CD4-positive, alpha-beta T cell treated with Interleukin-2 at 100 ng/mL for 4 hours (primary cell): ENCODE data around the gene CREB3L1.
A peak's percentile ranks its signal among the peaks of the same experiment; 100 is the strongest.

Source experiments
- DNase-seq: peaks from one replicate; pipeline ENCODE4 v3.0.0-alpha.2; 2020; ENCODE audit warnings: low spot score

Gene CREB3L1

GRCh38 chr11:46327829-46328228 lies 50.4 kb downstream of the CREB3L1 start:
- no peak for DNase-seq

- DNase-seq = no peak
Measured at GRCh38 chr11:46330154-46330553, 52.7 kb downstream of the CREB3L1 start.

GRCh38 chr11:46330563-46331281 lies 53.3 kb downstream of the CREB3L1 start:
- DNase-seq = no peak

DNA sequence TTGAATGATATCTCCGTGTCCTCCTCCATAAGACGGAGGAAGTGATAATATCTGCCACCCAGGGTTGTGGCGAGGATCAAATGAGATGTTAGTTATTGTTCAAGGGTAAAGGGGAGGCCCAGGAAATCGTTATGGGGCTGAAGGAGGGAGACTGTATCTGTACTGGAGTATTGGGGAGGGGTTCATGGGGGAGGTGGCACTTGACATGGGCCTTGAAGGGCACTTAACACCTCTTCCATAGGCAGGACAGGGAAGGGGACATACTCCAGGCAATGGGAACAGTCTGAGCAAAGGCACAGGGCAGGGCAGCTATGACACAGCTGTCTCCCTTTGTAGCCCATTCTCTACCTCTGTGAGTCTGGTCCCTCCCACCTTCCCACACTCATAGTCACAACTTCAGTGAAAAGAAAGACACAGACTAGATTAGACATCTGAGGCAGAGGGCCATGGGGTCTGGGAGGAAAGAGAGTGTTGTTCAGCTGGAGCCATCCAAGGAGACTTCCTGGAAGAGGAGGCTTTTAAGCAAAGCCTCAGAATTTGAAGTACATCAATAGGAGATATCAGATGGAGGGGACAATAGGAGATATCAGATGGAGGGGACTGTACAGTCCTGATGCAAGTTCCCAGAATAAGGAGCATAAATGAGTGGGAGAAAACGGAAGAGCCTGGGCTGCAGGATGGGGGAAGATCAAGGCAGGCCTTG lies 54.0 kb downstream of the CREB3L1 start:
- peak; percentile 62 for DNase-seq

DNA sequence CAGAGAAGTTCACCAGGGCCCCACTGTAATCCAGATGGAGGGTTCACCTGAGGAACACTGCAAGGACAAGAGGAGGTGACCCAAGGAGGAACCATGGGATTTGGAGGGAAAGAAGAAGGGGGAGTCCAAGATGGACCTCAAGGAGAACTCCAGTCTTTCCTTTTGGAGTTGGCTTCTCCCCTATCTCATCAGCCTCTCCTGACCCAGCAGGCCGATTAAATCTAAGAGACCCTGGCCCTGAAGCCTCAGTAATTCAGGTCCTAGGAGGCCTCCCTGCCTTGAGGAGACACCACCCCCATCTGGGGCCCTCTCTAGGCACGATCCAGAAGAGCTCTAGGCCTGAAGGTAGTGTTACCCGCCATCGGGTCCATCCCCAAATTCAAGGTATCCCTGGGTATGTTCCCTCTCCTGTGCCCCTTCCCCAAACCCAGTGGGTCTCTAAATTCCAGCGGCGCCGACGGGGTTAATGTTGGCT lies 54.7 kb downstream of the CREB3L1 start:
- DNase-seq = no peak

GRCh38 chr11:46332568-46333393 lies 55.3 kb downstream of the CREB3L1 start:
- DNase-seq = no peak

DNA sequence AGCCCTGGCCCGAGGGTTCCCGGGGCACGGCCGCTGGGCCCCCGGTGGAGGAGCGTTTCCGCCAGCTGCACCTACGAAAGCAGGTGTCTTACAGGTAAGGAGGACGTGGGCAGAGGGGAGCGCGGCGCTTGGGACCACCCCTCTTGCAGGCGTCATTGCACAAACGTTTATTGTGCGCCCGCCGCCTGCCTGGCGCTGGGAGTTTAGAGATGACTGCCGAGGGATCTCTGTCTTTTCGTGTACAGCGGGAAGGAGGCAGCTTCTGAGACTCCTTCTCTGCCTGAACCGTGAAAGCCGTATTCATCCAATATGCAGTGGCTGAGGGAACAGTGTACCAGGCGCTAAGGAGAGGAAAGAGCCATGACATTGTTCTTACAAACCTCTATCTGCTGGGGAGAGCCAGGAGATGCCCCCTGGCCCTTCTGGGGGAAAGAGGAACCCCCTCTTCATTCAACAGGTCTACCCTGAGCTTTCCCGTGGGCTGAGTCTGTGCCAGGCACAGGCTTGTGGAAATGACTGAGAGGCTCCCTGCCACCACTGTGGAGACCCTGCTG lies 56.0 kb downstream of the CREB3L1 start:
- no peak for DNase-seq

- DNase-seq = no peak
Measured at GRCh38 chr11:46334211-46334610, 56.7 kb downstream of the CREB3L1 start.

- no peak for DNase-seq
Measured at GRCh38 chr11:46335271-46335670, 57.8 kb downstream of the CREB3L1 start.

DNA sequence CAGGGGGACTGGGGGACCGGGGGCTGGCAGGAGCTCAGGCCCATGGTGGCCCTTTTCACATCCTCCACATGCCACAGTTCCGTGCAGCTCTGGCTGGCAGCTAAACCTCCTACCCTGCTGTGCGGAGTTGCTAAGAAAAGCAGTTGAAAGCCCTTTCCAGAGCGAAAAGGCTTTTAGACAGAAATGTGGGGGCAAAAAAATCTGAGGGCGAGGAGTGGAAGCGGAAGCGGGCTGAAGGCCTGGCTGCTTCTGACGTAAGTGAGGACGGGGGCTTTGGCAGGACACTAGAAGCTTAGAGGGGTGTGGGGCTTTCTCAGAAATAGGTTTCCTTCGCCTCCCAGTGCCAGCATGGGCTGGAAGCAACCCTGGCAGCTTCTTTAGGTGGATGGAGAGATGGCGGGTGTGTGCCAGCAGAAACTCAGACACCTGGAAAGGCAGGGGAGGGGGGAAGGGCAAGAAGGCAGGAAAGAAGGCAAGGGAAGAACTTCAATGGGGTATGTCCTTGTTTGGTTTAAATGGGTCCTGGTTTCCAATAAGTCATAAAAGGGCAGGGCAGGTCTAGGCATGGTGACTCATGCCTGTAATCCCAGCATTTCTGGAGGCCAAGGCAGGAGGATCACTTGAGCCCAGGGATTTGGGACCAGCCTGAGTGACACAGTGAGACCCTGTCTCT lies 58.6 kb downstream of the CREB3L1 start:
- no peak for DNase-seq

DNA sequence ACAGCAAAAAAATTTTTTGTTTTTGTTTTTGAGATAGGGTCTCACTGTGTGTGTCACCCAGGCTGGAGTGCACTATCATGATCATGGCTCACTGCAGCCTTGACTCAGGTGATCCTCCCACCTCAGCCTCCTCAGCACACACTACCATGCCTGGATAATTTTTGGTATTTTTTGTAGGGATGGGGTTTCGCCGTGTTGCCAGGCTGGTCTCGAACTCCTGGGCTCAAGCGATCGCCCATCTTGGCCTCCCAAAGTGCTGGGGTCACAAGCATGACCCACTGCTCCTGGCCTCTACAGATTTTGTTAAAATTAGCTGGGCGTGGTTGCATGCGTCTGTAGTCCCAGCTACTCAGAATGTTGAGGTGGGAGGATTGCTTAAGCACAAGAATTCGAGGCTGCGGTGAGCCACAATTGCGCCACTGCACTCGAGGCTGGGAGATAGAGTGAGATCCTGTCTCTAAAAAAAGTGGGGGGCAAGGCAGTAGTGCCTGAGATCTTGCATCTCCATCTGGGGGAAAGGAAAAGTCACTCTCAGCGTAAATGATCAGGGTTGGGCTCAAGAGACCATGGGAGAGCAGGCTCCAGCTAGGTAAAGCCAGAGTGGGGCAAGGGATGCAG lies 59.2 kb downstream of the CREB3L1 start:
- no peak for DNase-seq

DNA sequence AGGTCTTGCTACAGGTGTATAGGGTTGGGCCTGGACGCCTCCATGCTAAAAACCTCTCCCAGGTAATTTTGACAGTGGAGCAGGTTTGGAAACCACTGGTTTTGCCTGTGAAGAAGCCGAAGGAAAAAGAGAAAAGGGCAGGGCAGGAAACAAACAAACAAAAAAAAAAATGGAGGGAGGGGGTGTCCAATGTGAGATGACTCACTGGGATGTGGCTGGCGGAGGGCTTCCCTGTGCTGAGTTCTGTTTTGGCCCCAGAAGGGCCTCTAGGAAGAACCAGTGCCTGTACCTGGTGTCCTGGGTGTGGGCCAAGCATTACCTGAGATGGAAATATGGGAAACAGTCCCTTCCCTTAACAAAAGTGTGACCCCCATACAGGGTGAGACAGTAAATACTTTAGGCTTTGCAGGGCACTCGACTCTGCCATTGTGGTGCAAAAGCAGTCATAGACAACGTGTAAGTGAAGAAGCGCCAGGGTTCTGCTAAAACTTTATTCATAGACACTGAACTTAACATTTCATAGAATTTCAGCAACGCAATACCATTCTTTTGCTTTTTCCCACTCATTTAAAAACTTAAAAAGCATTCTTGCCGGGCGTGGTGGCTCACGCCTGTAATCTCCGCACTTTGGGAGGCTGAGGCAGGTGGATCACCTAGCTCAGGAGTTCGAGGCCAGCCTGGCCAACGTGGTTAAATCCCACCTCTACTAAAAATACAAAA lies 60.3 kb downstream of the CREB3L1 start:
- no peak for DNase-seq

GRCh38 chr11:46338636-46338987 lies 61.1 kb downstream of the CREB3L1 start:
- no peak for DNase-seq

DNA sequence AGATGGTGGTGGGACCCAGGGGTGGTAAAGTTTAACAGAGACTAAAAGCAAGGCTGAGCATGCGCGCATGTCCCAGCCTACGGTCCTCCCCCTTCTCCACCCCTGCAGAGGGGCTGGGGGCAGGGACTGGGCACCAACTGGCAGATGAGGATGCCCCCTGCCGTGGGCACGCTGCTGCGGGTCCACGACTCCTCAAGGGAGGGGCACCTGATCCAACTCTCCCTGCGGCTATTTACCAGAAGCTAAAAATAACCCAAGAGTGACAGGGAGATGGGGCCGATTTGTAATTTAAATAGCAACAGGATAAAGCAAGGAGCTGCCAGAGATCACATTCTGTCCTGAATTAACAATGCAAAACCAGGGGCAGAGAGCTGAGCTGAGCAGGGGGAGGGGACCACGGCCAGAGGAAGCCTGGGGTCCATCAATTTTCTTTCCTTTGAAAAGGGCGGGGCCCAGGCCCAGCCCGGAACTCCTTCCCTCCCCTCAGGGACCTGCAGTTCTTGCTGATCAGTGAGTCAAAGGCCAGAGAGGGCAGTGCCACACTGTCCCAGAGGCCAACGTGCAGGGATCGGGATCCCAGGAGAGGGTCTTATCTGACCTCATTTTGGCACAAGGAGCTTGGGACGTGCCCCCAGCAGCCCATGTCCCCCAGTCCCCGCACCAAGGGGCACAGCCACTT lies 61.7 kb downstream of the CREB3L1 start:
- no peak for DNase-seq

DNA sequence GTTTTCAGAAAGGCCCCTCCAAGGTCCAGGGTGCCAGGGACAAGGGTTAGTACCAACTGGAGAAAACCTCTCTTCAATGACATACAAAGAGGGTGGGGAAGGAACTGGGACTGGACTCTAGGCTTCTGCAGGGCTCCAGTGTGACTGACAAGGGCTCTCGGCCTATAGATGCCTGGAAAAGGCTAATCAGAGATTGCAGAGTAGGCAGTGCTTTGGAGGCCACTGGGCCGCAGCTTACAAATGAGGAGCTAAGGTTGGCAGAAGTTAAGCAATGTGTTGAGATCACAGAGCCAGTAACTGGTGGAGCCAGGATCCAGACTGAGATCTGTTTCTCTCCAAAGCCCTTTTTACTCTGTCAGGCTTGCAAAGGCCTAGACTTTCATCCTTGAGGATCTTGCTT lies 62.4 kb downstream of the CREB3L1 start:
- no peak for DNase-seq

DNA sequence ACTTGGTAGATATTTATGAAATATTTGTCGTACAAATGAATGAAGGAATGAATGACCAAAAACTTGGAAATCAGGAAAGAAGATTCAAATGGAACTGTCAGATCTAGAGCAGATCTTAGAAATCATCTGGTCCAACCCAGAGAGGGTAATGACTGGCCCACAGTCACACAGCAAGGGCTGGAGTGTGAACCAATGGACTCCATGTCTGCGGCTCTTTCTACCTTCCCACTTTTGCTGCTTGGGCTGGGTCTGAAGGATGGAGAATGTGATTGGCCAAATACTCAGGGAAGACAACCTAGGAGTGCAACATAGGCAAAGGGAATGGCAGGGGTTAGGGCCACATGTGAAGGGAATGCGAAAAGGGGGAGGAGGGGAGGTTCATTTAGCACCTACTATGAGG lies 64.0 kb downstream of the CREB3L1 start:
- DNase-seq = no peak

- no peak for DNase-seq
Measured at GRCh38 chr11:46342239-46342638, 64.8 kb downstream of the CREB3L1 start.

DNA sequence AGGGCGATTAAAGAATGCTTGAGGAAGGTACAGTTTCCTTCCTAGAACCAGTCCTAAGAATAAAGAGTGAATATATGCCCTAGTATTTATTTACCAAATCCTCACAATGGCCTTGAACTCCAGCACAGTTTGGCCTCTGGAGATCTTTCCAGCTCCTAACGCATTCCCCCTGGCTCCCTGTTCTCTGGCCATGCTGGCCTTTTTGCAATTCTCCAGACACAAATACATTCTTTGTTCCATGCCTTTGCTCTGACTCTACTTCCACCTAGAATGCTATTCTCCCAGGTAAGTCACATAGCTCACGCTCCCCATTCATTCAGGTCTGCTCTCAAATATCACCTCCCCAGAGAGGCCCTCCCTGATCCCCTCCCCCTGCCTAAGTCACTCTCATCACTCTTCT lies 66.1 kb downstream of the CREB3L1 start:
- DNase-seq = no peak

DNA sequence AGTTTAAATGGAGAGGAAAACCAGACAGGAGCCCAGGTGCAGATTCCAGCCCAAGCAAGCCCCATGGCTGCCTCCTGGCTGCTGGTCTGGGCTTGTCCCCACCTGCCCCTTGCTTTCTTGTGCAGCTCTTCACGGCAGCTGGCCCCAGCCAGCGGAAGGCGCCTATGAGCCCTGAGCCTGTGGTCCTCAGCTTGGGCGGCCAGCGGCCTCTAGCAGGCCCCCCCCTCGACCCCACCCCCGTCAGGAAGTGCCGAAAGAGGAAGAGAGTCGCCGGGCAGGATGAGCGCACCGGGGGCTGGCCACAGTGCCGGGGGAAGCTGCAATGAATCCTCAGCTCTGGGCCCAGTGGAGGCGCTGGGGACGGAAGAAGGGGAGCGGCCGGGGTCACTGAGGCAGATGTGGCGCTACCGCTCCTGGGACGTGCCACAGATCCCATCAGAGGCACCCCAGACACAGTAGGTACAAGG lies 67.7 kb downstream of the CREB3L1 start:
- no peak for DNase-seq

- no peak for DNase-seq
Measured at GRCh38 chr11:46345881-46346484, 68.5 kb downstream of the CREB3L1 start.
